Gastrocnemius medialis (tissue), 4 donors: ENCODE measurements around the gene CCDC74B. TPM values are rescaled to one million over a fixed set of nuclear protein-coding genes. Genes with fewer than 3 reads are reported as not detected.
"Not testable (repeated sequence)": the region's sequence is repeated elsewhere in the genome, so short reads cannot be mapped to it uniquely, and the experiment has no call there.

Experiments
- ATAC-seq, 2 donors: fragments of 150-250 bp; one replicate each; pipeline ENCODE4 v1.9.1; 2016
- DNase-seq, 2 donors: peaks; one replicate each; pipeline ENCODE4 v3.0.0-alpha.2; 2019
- H3K27ac ChIP-seq, 4 donors: fragments of 200-600 bp; sonication (generic); 1 replicate in 1 of 4; 2 replicates in 3 of 4; pipeline ENCODE4 v1.5.1; 2016 to 2018; ENCODE audit warnings: mild to moderate bottlenecking in 2 of 4, moderate library complexity in 1 of 4
- H3K27me3 ChIP-seq, 3 donors: fragments of 200-600 bp; sonication (generic) in 2 of 3; 1 replicate in 1 of 3; 2 replicates in 2 of 3; pipeline versions ENCODE4 v1.5.1 to v1.6.0; 2016 to 2019; ENCODE audit warnings: mild to moderate bottlenecking in 1 of 3, moderate library complexity in 1 of 3
- H3K36me3 ChIP-seq, 2 donors: fragments of 200-600 bp; sonication (generic) in 1 of 2; one replicate each; pipeline ENCODE4 v1.5.1; 2017 to 2018
- H3K4me1 ChIP-seq, 2 donors: fragments of 200-600 bp; sonication (generic) in 1 of 2; one replicate each; pipeline ENCODE4 v1.5.1; 2016 to 2017; ENCODE audit warnings: mild to moderate bottlenecking in 2 of 2
- H3K4me3 ChIP-seq, 4 donors: fragments of 200-600 bp; sonication (generic) in 3 of 4; 1 replicate in 1 of 4; 2 replicates in 3 of 4; pipeline ENCODE4 v1.5.1; 2016 to 2019; ENCODE audit warnings: mild to moderate bottlenecking in 2 of 4
- H3K9me3 ChIP-seq, 3 donors: fragments of 200-600 bp; sonication (generic) in 2 of 3; 1 replicate in 1 of 3; 2 replicates in 2 of 3; pipeline ENCODE4 v1.5.1; 2016 to 2019
- in situ Hi-C, 4 donors: fragments of 200-750 bp; cut with MboI; loops; one replicate each; pipeline versions ENCODE4 v1.15.0 to v1.8.0; 2017; ENCODE audit warnings: low sequenced_read_pairs in 4 of 4
- intact Hi-C: fragments of 100-400 bp; cut with DNase I; formaldehyde crosslinking; loops from one replicate; pipeline ENCODE4 v1.15.1; 2023; ENCODE audit warnings: low total_unique reads
- total RNA-seq, 4 donors: library from RNA; depleted of rRNA; stranded (reverse); fragments of >200 nt; gene quantifications; one replicate each; pipeline versions ENCODE4 v1.1.0 to v1.2.3, GENCODE V29; 2016
- TF ChIP-seq, protein P1 (sequence below), 5 experiments: fragments of 450-650 bp in 3 of 5; fragments of 200-600 bp in 2 of 5; sonication (generic) in 2 of 5; IDR thresholded peaks in 4 of 5; conservative IDR thresholded peaks in 1 of 5; 1 replicate in 4 of 5; 2 replicates in 1 of 5; pipeline ENCODE4 v1.5.1; 2016 to 2019; ENCODE audit warnings: antibody characterized with exemption in 5 of 5, mild to moderate bottlenecking in 3 of 5, moderate library complexity in 3 of 5

Gene CCDC74B
- total RNA-seq, 4 donors from 2014 or later: 0.42 to 1.2 TPM; not detected in 2

DNA sequence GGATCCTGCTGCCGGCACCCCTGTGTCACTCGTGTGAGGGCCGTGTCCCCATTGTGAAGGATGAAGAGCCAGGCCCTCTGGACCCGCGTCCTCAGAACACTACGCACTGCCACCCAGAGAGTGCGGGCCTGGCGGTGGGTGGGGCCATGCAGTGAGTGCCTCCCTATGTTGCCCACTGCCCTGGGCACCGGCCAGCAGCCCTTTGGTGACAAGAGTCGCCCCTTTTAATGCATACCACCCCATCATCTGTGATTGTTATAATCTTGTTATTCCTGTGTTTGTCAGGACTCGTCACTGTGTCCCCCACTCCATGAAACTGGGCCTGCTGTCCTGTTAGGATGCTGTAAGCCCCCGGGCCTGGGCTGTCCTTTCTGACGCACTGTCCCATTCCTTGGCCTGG, 6.6 kb downstream of the CCDC74B start:
- in situ Hi-C loops, H3K27ac ChIP-seq, H3K27me3 ChIP-seq, ATAC-seq, H3K36me3 ChIP-seq, H3K9me3 ChIP-seq, DNase-seq, H3K4me3 ChIP-seq, intact Hi-C loops, H3K4me1 ChIP-seq: not testable (repeated sequence)

DNA sequence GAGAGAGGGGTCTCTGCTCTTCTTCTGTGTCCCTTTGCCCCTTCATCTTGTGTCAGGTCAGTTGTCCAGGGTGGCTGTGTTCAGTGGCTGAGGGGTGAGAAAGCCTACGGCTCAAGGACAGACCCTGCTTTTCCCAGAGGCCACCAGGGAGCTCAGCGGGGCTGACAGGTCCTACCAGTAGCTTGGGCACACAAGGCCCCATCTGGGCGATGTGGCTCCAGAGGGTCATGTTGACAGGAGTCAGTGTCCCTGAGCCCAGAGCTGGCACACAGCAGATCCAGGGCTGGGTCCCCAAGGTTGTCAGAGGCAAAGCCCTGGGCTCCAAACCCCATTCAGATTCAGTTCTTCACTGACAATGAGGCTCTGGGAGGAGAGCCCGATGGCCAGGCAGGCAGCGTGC, 7.8 kb downstream of the CCDC74B start:
- in situ Hi-C loops, H3K36me3 ChIP-seq, DNase-seq, H3K27ac ChIP-seq, H3K4me1 ChIP-seq, ATAC-seq, H3K4me3 ChIP-seq, H3K27me3 ChIP-seq, H3K9me3 ChIP-seq, intact Hi-C loops: not testable (repeated sequence)

DNA sequence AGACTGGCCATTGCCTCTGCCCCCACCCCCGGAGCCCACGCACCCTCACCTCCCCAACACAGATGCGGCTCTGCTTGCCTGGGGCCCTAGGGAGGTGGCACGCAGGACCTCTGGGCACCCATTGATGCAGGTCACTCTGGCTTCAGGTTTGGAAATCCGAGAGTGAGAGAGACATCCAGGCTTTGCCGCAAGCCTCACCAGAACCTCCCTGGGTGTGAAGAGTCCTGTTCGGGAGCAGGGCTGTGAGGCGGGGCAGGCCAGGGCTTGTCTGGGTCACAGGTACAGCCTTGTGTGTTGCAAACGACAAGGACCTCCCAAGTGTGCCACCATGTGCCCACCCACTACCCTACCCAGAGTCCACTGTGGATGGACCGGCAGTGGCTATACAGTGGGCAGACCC, 8.4 kb downstream of the CCDC74B start:
- ATAC-seq, H3K9me3 ChIP-seq, H3K27ac ChIP-seq, H3K4me3 ChIP-seq, H3K4me1 ChIP-seq, H3K27me3 ChIP-seq, DNase-seq, H3K36me3 ChIP-seq, intact Hi-C loops, in situ Hi-C loops: not testable (repeated sequence)

DNA sequence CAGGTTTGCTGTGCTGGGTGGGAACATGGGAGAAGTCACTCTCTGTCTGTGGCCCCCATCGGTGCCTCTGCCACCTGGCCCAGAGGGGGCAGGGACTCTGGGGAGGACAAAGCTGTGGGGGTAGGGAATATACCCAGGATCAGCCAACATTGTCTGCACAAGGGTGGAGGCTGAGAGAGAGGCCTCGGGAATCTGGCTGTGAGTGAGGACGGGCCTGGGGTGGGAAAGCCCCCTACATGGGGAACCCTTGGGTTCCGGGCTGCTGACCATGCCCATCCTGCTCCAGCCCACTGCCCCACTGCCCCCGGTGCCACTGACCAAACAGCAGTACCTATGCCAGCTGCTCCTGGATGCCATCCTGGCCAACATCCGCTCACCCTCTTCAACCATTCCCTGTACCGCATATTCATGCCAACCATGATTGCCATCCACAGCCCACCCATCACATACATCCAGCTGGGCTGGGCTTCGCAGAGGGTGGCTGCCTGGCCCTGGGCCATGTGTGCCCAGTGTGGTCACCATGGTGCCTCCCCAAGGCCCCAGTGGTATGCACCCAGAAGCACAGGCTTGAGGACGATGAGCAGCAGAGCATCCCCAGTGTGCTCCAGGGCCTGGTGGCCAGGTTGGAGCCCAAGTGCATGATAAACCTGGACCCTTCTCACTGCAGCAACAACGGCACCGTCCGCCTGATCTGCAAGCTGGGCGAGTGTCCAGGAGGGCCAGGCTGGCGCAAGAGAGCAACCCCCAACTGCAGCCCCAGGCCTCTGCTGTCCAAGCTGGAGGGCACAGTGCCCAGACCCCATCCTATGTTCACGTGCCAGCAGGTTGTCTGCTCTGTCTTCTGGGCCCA, 9.0 kb downstream of the CCDC74B start:
- ATAC-seq (no peak), DNase-seq (no peak)
- H3K4me3 ChIP-seq: no peak overlapping the region
- no peaks in the 10 kb centered on the region for H3K9me3 ChIP-seq
- TF ChIP-seq, protein P1, sequence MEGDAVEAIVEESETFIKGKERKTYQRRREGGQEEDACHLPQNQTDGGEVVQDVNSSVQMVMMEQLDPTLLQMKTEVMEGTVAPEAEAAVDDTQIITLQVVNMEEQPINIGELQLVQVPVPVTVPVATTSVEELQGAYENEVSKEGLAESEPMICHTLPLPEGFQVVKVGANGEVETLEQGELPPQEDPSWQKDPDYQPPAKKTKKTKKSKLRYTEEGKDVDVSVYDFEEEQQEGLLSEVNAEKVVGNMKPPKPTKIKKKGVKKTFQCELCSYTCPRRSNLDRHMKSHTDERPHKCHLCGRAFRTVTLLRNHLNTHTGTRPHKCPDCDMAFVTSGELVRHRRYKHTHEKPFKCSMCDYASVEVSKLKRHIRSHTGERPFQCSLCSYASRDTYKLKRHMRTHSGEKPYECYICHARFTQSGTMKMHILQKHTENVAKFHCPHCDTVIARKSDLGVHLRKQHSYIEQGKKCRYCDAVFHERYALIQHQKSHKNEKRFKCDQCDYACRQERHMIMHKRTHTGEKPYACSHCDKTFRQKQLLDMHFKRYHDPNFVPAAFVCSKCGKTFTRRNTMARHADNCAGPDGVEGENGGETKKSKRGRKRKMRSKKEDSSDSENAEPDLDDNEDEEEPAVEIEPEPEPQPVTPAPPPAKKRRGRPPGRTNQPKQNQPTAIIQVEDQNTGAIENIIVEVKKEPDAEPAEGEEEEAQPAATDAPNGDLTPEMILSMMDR (IDR thresholded peaks at IDR 0.05 in 4 of 5, conservative IDR thresholded peaks at IDR 0.05 in 1 of 5): no peak
- intact Hi-C loops: no loop called here
- H3K4me1 ChIP-seq: no peaks in the 10 kb centered on the region
- no peak overlapping the region for H3K27ac ChIP-seq
- in situ Hi-C loops: no loop called here
- H3K27me3 ChIP-seq: no peaks in the 10 kb centered on the region
- H3K36me3 ChIP-seq: no peaks in the 10 kb centered on the region

DNA sequence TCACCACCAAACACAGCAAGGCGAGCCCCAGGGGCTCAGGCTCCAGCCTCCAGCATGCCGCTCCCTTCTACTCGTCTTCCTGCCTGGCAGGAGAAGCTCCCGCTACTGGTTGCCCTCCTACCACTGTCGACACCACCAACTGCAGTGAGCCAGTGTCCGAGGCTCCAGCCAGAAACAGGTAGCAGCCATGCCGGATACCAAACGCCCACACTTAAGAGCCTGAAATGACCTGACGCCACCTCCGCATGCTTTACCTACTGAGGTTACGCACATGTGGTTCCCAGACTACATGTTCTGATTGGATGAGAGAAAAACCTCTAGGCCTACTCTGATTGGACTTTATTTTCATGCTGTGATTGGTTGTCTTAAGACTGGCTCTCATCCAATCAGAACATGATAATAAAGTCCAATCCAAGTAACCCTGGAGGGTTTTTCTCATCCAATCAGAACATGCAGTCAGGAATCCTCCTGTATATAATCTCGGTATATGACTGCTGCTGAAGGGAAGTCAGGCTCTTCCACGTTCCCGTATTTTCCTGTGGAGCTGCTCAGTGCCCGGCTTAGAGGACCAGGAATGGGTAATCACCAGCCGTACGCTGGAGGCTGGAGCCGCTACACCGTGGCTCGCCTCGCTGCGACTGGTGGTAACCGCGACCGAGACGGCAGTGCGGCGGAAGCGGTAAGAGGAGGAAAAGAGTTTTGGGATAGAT, 15.6 kb downstream of the CCDC74B start, which contains the start of gene POTEF:
Gene POTEF, minus strand, starts transcription at position 103 of the 710 bp plus-strand sequence. CDS start 8,707 bp downstream, outside the sequence.
- intact Hi-C loops, H3K27ac ChIP-seq, in situ Hi-C loops, H3K4me3 ChIP-seq, H3K27me3 ChIP-seq, H3K4me1 ChIP-seq, ATAC-seq, DNase-seq, H3K36me3 ChIP-seq, H3K9me3 ChIP-seq: not testable (repeated sequence)

DNA sequence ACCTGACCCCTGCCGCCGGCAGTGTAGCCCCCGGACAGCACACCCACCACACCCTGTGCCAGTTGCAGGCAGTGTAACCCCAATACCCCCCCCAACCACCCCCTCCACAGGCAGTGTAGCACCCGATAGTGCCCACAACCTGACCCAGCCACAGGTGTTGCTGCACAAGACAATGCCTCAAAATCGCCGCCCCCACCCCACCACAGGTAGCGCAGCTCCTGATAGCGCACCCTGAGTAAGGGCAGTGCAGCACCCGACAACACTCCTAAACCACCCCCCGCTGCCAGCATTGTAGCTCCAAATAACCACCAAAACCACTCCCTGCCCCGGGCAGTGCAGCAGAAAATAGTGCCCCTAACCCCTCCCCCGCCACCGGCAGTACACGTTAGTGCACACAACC, 16.4 kb downstream of the CCDC74B start:
- ATAC-seq: not testable (repeated sequence)

DNA sequence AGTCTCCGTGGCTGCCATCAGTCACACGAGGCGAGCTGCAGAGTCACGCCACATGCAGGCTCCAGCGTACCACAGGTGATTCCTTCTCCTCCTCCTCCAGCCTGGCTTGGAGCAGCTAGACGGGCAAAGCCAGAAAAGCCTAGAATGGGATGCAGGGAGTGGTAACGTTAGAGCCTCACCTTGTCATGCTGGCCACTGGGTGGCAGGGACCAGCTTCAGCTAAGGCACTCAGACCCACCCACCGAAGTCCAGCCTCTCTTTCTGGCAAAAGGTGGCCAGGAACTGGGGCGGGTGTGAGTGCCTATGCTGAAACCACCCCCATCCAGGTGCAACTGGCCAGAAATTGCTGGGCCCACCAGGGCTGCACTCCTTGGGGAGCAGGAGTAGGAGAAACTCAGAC, 17.2 kb downstream of the CCDC74B start:
- H3K27me3 ChIP-seq, H3K36me3 ChIP-seq, H3K9me3 ChIP-seq, intact Hi-C loops, H3K4me1 ChIP-seq, H3K4me3 ChIP-seq, H3K27ac ChIP-seq, DNase-seq, in situ Hi-C loops, ATAC-seq: not testable (repeated sequence)

More for the DNA sequence above, 16.4 kb downstream of the CCDC74B start:
- intact Hi-C loops, H3K27ac ChIP-seq, H3K9me3 ChIP-seq, H3K36me3 ChIP-seq, DNase-seq, H3K4me3 ChIP-seq, H3K4me1 ChIP-seq, in situ Hi-C loops, H3K27me3 ChIP-seq: not testable (repeated sequence)

DNA sequence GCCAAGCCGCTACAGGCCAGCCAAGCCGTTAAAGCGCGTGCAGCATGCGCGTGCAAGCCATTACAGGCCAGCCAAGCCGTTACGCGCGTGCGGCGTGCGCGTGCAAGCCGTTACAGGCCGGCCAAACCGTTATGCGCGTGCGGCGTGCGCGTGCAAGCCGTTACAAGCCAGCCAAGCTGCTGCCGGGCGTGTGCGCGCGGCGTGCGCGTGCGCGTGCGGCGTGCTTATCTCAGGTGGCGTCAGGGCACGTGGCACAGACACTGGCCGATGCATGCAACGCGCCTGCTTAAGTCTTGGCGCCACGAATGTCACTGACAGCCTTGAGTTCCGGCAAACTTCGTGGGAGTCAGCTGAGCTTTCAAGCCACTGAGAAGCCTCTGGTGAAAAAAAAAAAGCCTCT, 24.0 kb downstream of the CCDC74B start:
- H3K27ac ChIP-seq, H3K36me3 ChIP-seq, H3K27me3 ChIP-seq, H3K9me3 ChIP-seq, DNase-seq, H3K4me1 ChIP-seq, intact Hi-C loops, H3K4me3 ChIP-seq, ATAC-seq, in situ Hi-C loops: not testable (repeated sequence)

DNA sequence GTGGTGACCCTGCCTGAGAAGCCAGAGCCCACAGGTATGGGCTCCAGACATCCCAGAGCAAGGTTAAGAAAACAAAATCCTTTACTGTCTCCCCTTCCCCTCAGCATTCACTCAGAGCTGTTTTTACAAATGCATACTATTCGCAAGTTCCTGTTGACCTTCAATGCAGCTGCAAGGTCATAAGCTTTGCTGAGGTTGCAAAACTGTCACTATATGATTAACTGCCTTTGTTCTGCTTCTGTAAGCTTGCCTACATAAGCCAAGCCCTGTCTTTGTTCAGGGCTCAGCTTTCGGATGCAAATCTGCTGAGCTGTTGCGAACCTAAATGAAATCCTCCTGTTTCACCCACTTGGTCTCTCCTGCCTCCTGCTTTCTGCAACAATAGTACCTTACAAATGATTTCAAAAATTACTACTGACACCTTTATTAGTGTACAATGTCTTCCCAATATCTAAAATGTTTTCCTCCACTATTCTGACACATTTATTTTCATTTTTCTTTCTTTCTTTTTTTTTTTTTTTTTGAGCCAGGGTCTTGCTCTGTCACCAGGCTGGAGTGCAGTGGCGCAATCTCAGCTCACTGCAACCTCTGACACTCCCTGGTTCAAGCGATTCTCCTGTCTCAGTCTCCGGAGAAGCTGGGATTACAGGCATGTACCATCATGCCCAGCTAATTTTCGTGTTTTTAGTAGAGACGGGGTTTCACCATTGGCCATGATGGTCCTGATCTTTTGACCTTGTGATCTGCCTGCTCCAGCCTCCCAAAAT, 42.1 kb downstream of the CCDC74B start:
- H3K4me3 ChIP-seq, H3K27ac ChIP-seq, H3K4me1 ChIP-seq, H3K27me3 ChIP-seq, intact Hi-C loops, DNase-seq, ATAC-seq, H3K36me3 ChIP-seq, in situ Hi-C loops, H3K9me3 ChIP-seq: not testable (repeated sequence)
